Bladder microvascular endothelial cell (primary cell): Measurements from ENCODE around the gene PDE4DIP. TPM values are rescaled to one million over a fixed set of nuclear protein-coding genes. Genes with fewer than 3 reads are reported as not detected.

Experiments used
- total RNA-seq: library from RNA; depleted of rRNA; stranded (reverse); fragments of >200 nt; gene quantifications from 2 replicates; pipeline ENCODE4 v1.2.3, GENCODE V29; 2014

PDE4DIP gene
- total RNA-seq: 10.7 and 12.6 TPM in 2 replicates

DNA sequence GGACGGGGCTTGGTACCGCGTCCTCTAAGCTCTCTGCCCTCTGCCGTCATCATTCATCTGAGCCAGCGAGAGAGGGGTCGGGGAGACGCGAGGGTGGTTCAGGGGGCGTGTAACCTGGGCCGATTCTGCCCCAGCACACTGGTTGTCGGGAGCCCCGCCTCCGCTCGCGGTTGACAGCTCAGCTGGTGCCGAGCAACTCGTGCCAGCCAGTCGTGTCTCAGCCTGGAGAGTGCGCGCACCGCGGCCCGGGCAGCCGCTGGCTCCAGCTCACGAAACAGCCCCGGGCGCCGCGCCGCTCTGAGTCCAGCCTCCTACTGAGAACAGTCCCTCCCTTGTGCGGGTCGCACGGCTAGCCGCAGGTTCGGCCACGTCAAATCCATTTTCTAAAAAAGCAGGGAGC is at the start of gene PDE4DIP:
Gene PDE4DIP (plus strand): TSS at position 209 of the 400 bp plus-strand sequence. CDS start 347 bp downstream, outside the sequence.

Other genes starting within 250 kb of the PDE4DIP start
- 0.81 and 10.9 TPM in 2 replicates for gene NBPF14, start 248.4 kb upstream of the PDE4DIP start, total RNA-seq
- 17.8 and 36.6 TPM in 2 replicates for gene NUDT4B, start 95.7 kb upstream of the PDE4DIP start, total RNA-seq